A673 (cell line): ENCODE results near the gene COL4A2. TPM values are rescaled to one million over a fixed set of nuclear protein-coding genes. Genes with fewer than 3 reads are reported as not detected.

Source experiments
- BruUV-seq: library from RNA; stranded (reverse); fragments of 400-500 nt; replicated peaks from 2 replicates; lab custom pipeline; 2021; lab: Mats Ljungman, UMichigan
- CTCF ChIA-PET: fragments of 300-600 bp; sonication (Branson Sonifier 250); formaldehyde crosslinking; loops from one replicate; lab custom pipeline; 2022; ENCODE audit warnings: antibody characterized with exemption; lab: Charles Lee
- POLR2A ChIA-PET: fragments of 300-600 bp; sonication (Branson Sonifier 250); formaldehyde crosslinking; loops from one replicate; lab custom pipeline; 2022; ENCODE audit warnings: antibody characterized with exemption; ENCODE audit not compliant: low non-redundant PET; lab: Charles Lee
- DNase-seq: peaks from one replicate; pipeline ENCODE4 v3.0.0-alpha.2; 2015; ENCODE audit warnings: low spot score
- H3K27ac ChIP-seq: fragments of 200-600 bp; sonication (generic); 2 replicates; pipeline ENCODE4 v1.5.1; 2016; ENCODE audit warnings: mixed run types, low read depth, mild to moderate bottlenecking, mixed read lengths, antibody characterized with exemption, low read length; ENCODE audit not compliant: poor library complexity, severe bottlenecking
- H3K27me3 ChIP-seq: fragments of 200-600 bp; sonication (generic); replicated peaks from 2 replicates; pipeline ENCODE4 v1.6.1; 2017; ENCODE audit warnings: mixed run types, low read depth, mild to moderate bottlenecking, mixed read lengths, antibody characterized with exemption, low read length; ENCODE audit not compliant: insufficient read depth, poor library complexity
- H3K36me3 ChIP-seq: fragments of 200-600 bp; sonication (generic); 2 replicates; pipeline ENCODE4 v1.6.1; 2016; ENCODE audit warnings: mixed run types, mild to moderate bottlenecking, mixed read lengths, antibody characterized with exemption, low read length; ENCODE audit not compliant: insufficient read depth, poor library complexity, severe bottlenecking
- H3K4me1 ChIP-seq: fragments of 200-600 bp; sonication (generic); 2 replicates; pipeline ENCODE4 v1.6.1; 2017; ENCODE audit warnings: mixed run types, mild to moderate bottlenecking, mixed read lengths, antibody characterized with exemption, low read length; ENCODE audit not compliant: insufficient read depth, poor library complexity, severe bottlenecking
- H3K4me3 ChIP-seq: fragments of 200-600 bp; sonication (generic); 2 replicates; pipeline ENCODE4 v1.5.1; 2016; ENCODE audit warnings: low read depth, mixed run types, mild to moderate bottlenecking, mixed read lengths, low read length; ENCODE audit not compliant: poor library complexity, severe bottlenecking
- H3K9me3 ChIP-seq: fragments of 200-600 bp; sonication (generic); 2 replicates; pipeline ENCODE4 v1.6.1; 2016; ENCODE audit warnings: mixed run types, low read depth, mild to moderate bottlenecking, mixed read lengths, antibody characterized with exemption, low read length; ENCODE audit not compliant: poor library complexity, severe bottlenecking
- CTCF ChIP-seq: fragments of 300-800, 200-600 bp; sonication (generic); conservative IDR thresholded peaks from 2 replicates; pipeline ENCODE4 v1.5.1; 2017; ENCODE audit warnings: low read depth, mild to moderate bottlenecking, antibody characterized with exemption, low read length, moderate library complexity, mixed read lengths
- EZH2 ChIP-seq: fragments of 200-600 bp; sonication (generic); IDR thresholded peaks from 2 replicates; pipeline ENCODE4 v1.6.1; 2017; ENCODE audit warnings: borderline replicate concordance, low read depth, mild to moderate bottlenecking, mixed read lengths, antibody characterized with exemption, low read length; ENCODE audit not compliant: poor library complexity, severe bottlenecking
- intact Hi-C: fragments of 100-400 bp; cut with micrococcal nuclease; formaldehyde crosslinking; loops from one replicate; pipeline ENCODE4 v1.10.0; 2022; ENCODE audit not compliant: unreplicated experiment
- total RNA-seq: library from RNA; stranded (reverse); gene quantifications from 2 replicates; pipeline ENCODE4 v1.2.3, GENCODE V29; 2021

Gene COL4A2
- total RNA-seq, 1 experiment from 2014 or later = 184 TPM

- no peaks in the 10 kb centered on the region for H3K27me3 ChIP-seq
- peaks cover 6% of the 10 kb centered on the region for H3K4me1 ChIP-seq
- TF ChIP-seq EZH2 (no peak), CTCF (no peak)
- BruUV-seq = no TSS peak
- ChIA-PET POLR2A (no interaction called here), CTCF (no interaction called here)
- no peaks in the 10 kb centered on the region for H3K9me3 ChIP-seq
- DNase-seq = no peak
- intact Hi-C loops = no loop called here
- peaks cover 10% of the 10 kb centered on the region for H3K36me3 ChIP-seq
- H3K4me3 ChIP-seq = no peak overlapping the region
- no peak overlapping the region for H3K27ac ChIP-seq
Measured at GRCh38 chr13:110445183-110445582, 138.1 kb downstream of the COL4A2 start.

GRCh38 chr13:110445722-110446574 is 138.9 kb downstream of the COL4A2 start:
- Histone ChIP-seq H3K36me3 (peaks cover 10% of the 10 kb centered on the region), H3K9me3 (no peaks in the 10 kb centered on the region), H3K27me3 (no peaks in the 10 kb centered on the region), H3K27ac (no peak overlapping the region), H3K4me1 (peaks cover 6% of the 10 kb centered on the region), H3K4me3 (no peak overlapping the region)
- TF ChIP-seq EZH2 (no peak), CTCF (no peak)
- BruUV-seq = no TSS peak
- ChIA-PET CTCF (no interaction called here), POLR2A (no interaction called here)
- intact Hi-C loops = no loop called here
- no peak for DNase-seq

GRCh38 chr13:110446575-110446890 is 139.4 kb downstream of the COL4A2 start:
- H3K4me1 ChIP-seq = peaks cover 6% of the 10 kb centered on the region
- H3K9me3 ChIP-seq = no peaks in the 10 kb centered on the region
- no peaks in the 10 kb centered on the region for H3K27me3 ChIP-seq
- BruUV-seq = no TSS peak
- no peak overlapping the region for H3K4me3 ChIP-seq
- intact Hi-C loops = no loop called here
- H3K27ac ChIP-seq = no peak overlapping the region
- no peak for DNase-seq
- CTCF ChIA-PET = no interaction called here
- TF ChIP-seq CTCF = no peak
- no peak for TF ChIP-seq EZH2
- POLR2A ChIA-PET = no interaction called here
- H3K36me3 ChIP-seq = peaks cover 10% of the 10 kb centered on the region
